Stimulated activated CD8-positive, alpha-beta memory T cell treated with anti-CD3 and anti-CD28 coated beads, Interleukin-4, amount 100 ng/mL, for 4 hours (primary cell): ENCODE results near the gene QRSL1.
"Not testable (repeated sequence)": the region's sequence is repeated elsewhere in the genome, so short reads cannot be mapped to it uniquely, and the experiment has no call there.

ENCODE experiments used
- DNase-seq, 2 donors: peaks; one replicate each; pipeline ENCODE4 v3.0.0-alpha.2; 2020; ENCODE audit warnings: low read depth in 2 of 2, low spot score in 1 of 2

QRSL1 gene

DNA sequence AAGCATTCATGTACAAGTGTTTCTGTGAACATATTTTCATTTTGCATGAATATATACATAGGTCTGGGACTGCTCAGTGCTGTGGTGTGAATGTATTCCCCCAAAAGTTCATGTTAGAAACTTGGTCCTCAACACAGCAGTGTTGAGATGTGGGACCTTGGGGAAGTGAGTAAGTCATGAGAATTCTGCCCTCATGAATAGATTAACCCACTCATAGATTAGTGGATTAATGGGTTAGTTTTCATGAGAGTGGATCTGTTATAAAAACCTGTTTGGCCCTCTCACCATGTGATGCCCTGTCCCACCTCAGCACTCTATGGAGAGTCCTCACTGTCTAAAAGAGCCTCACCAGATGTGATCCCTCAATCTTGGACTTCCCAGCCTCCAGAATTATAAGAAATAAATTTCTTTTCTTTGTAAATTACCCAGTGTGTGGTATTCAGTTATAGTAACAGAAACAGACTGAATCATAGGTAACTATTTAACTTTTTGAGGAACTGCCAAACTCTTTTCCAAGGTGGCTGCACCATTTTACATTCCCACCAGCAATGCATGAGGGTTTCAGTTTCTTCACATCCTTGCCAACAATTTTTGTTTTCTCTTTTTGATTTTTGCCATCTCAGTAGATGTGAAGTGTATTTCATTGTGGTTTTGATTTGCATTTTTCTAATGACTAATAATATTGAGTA is 45.3 kb downstream of the QRSL1 start:
- no peak for DNase-seq

DNA sequence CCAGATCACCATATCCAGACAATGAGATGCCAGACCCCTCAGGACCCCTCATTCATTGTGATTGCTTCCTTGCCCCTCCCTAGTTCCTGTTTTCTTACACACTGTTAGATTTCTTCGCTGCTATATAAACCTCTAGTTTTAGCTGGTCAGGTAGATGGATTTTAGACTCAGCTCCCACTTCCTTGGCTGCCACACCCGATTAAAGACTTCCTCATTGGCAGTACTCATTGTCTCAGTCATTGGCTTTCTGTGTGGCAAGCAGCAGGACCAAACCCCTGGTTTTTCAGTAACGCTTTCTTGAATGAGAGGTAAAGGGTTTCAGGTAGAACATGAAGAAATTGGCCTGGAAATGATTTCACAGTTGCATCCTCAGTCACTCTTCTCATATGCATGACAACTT is 47.9 kb downstream of the QRSL1 start:
- DNase-seq = no peak

DNA sequence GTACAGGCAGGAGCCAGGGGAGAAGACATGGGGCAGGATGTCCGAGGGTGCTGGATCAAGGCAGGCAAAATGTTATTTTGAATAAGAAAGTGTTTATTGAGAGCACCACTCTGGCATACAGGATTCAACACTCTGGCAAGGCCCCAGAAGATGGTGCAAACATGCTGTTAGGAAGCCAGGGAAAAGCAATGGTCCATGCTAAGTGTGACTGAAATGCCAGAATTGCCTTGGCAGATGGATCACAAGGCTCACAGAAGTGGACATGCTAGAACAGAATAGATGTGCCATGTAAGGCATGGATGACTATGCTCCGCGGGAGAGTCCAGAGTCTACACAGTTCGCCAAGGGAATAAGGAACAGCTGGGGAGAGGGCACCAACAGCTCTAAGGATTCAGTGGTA is 54.6 kb downstream of the QRSL1 start:
- no peak for DNase-seq

DNA sequence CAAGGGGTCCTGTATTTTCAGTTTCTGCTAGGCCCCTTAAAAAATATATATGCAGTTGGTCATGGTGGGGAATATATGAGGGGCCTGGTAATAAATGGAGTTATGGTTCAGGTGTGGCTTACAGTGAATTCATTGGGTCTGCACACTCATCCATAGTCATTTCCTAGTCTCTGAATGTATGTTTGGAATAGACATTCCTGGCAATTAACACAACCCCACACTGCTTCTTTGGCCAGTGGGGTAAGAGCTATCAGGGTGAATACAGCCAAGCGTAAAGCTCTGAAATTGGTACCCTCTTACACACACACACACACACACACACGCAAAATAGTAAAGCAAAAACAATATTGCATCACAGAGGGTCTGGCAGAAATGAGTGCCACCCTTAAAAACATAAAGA is 56.5 kb downstream of the QRSL1 start:
- DNase-seq = no peak

DNA sequence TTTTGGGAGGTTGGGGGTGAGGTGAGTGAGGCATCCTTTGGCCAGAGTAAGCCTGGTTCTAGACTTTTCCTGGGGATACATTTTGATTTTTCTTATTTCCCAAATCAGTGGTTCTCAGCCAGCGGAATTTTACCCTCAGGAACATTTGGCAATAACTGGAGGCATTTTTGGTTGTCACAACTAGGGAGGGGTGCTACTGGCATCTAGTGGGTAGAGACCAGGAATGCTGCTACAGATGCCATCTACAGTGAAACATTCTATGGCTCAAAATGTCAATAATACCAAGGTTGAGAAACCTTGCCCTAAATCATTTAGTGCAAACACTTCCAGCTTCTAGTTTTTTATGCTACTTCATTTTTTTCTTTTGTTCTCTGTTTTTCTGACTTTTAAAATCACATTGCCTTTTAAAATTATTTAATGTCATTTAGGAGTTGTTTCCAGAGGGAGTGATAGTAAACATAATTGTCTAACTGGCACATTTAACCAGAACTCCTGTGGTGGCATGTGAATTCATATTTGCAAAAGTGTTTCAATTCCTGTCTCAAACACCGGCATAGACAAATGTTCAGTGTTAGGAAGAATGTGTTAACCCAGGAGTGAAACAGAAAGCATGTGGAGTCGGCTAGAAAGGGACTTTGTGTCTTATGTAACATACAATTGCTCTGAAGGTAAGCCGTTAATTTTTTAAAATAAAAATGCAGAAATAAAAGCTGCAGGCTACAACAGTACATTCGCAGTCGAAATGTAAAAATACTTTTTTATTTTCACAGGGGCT is 59.0 kb downstream of the QRSL1 start:
- no peak for DNase-seq

DNA sequence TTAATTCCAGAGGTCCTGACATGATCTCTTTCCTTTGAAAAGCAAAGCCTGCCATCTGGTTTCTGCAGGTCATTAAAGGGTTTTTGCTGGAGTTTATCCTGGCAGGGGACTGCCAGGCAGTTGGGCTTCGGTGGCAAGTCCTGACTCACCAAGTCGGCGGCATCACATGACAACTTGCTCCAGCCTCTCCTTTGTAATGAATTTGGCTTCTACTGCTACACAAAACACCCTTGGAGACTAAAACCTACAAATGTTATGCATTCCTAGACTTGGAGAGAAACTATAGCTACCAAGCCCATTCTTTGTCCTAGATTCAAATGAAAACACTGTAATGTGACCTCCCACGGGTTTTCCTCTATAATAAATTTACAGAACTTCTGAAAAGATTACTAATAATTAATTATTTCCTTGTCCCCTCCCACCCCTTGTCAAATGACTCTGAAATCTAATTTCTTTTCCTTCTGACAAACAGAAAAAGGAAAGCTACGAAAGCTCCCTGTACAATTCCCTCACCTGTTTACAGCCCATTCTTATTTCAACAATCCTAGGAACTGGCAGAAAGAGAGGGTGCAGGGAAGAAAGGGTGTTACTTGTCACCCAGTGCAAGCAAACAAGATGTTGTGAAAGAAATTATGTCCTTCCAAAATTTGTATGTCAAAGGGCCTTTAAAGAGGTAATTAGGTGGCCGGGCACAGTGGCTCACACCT is 62.9 kb downstream of the QRSL1 start:
- DNase-seq = no peak

DNA sequence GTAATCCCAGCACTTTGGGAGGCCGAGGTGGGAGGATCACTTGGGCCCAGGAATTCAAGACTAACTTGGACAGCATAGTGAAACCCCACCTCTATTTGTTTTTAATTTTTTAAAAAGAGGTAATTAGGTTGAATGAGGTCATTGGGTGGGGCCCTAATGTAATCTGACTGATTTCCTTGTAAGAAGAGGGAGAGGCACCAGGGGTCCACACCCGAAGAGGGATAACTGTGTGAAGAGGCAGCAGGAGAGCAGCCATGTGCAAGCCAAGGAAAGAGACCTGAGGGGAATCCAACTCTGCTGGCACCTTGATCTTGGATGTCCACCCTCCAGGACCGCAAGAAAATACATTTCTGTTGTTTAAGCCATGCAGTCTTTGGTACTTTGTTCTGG is 63.4 kb downstream of the QRSL1 start:
- DNase-seq = no peak

DNA sequence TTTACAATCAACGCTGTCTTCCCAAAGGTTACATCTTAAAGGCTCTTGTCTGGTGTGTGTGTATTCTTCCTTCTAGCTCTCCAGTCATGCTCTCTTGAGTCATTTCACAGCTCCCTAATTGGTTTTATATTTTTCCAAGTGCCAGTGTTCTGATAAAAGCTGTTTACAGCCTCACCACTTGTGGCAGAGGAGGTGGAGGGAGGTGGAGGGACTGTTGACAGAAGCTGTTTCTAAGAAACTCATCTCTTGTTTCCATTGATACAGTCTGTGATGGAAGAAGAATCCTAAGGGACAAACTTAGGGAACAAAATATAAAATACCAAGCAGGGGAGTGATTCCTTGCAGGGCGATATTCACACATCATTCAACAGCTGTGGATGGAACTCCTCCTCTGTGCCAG is 64.0 kb downstream of the QRSL1 start:
- no peak for DNase-seq

DNA sequence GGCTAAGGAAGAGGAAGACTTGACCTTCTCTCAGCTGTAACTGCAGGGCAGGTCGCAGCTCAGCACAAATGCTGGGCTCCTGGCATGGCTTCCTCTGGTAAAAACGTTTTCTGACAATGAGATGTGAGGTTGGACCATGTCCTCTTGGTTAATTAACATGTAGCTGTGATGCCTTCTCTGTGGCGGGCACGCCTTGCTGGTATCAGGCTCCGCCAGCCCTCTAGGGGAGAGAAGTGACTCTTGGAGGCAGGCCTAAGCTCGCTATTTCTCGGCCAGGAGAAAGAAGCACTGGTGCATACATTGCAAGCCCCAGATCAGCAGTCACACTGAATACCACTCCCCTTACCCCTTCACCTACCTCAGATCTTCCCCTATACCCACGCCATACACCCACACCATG is 65.0 kb downstream of the QRSL1 start:
- no peak for DNase-seq

DNA sequence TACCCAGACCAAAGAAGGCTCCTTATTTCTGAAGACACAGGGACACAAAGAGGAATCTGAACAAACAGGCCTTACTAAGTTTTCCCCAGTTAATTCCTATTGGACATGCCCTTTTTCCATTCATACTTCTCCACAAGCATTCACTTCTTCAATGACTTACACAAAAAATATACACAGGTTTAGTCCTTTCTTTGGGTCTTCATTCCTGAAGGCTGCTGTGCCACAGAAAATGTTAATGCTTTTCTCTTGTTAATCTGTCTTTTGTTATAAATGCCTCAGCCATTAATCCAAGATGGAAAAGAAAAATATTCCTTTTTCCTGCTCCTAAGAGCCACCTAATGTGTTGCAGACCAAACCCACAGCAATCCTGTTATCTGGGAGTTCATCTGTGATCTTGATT is 71.2 kb downstream of the QRSL1 start:
- DNase-seq = no peak

DNA sequence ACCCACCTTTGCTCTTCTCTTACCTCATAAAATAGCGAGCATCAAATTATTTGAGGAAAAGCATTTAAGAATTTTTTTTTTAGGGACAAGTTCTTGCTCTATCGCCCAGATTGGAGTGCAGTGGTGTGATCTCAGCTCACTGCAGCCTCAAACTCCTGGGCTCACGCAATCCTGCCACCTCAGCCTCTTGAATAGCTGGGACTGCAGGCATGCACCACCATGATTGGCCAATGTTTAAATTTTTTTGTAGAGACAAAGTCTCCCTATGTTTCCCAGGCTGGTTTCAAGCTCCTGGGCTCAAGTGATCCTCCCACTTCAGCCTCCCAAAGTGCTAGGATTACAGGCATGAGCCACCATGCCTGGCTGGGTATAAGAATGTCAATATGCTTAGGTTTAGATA is 71.8 kb downstream of the QRSL1 start:
- DNase-seq = not testable (repeated sequence)

DNA sequence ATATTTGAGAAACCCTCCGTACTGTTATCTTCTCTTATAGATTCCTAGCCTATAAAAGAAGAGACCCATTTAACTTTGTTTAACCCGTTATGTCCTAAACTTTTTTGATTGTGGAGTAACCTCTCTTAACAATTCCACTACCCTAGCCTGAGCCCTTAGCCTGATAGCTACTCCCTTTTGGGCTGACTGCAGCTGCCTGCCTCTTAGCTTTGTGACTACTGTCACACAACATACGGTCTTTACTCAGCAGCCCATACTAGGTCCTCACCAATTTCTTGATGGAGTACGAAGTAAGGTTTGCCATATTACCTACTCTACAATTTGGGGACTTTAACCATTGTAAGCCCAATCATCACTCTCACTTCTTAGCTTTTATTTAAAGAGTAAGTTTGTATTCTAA is 72.7 kb downstream of the QRSL1 start:
- DNase-seq = no peak

DNA sequence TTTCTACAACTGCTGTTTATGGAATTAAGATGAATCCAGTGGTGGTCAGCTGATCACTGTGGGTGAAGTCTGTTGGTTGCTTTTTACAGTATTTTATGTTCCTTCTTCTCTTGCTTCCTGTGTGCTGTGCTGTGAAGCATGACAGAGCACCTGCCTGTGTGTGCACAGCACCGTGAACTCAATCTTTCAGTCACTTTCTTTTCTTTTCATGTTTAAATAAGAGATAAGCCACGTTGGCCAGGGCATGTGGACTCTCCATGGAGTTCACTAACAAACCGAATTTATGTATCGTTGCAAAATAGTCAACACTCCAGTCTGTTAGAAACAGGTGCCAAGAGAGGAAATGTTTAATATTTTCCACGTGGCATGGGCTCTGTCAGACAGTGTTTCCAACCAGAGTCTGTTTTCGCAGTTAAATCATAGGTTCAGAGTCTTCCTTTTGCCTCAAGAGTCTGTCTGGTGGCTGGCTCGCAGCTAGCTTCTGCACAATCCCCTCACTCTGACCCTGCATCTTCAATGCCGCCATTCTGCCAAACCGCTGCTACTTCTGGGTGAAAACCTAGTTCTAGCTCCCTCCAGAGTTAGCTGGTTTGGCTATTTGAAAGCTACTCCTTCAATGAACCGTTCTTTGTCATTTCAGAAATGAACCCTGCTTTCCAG is 73.2 kb downstream of the QRSL1 start:
- DNase-seq = no peak

DNA sequence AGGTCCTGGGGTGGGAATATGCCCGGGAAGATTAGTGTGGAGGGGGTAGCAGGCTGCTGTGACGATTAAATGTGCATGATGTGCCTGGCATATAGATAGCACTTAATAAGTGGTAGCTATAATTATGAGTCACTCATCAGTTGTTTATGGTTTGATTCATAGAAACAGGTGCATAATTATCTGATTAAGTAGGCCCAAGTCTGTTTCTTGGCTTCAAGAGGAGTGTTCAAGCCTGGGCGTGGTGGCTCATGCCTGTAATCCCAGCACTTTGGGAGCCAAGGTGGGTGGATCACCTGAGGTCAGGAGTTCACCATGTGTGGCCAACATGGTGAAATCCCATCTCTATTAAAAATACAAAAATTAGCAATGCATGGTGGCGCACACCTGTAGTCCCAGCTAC is 74.9 kb downstream of the QRSL1 start:
- no peak for DNase-seq

DNA sequence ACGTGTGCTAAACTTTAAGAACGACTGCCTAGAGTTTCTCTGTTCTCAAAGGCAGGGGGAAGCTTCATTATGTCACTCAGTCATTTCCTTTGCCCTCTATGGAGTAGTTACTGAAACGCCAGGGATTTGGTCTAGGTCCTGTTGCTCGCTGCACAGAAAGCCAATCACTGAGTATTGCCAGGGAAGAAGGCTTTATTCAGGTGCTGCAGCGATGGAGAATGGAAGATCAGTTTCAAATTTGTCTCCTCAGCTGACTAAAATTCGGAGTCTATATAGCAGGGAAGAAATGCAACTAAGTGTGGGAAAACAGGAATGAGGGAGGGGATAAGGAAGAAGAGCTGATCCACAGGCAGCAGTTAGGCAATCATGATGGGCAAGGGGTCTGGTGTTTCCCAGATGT is 75.8 kb downstream of the QRSL1 start:
- no peak for DNase-seq

DNA sequence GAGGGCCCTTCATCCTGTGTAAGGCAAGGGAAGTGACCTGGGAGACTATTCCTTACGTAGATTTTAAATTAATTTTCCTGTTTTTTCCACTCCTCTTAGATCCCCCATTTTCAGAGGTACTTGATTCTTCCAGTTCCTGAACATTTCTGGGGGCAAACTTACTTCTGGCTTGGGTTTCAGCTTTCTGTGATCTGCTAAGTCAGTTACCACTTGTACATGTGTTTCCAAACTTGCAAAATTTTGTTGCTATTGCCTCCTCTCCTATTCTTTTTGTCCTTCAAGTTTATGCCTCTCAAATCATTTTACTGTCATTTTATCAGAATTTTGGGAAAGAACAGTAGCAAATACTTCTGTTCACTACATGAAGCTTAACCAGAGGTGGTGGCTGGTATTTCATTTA is 81.2 kb downstream of the QRSL1 start:
- no peak for DNase-seq

DNA sequence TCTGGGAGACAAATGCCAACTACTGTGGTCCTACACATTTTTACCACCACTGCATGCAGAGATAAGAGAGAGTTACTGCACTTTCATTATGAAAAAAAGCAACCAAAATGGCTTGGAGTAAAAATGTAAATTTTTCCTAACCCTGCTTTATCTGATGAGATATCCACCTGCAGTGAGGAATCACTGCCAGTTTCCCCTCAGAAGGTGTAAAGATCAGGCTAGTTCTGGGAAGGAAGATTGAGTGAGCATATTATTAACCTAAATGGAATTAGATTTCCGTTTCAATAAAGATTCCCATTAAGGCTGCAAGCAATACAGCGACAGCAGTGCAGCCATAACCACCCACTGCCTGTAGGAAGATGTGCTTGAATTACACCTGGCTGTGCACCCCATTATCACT is 84.9 kb downstream of the QRSL1 start:
- no peak for DNase-seq

DNA sequence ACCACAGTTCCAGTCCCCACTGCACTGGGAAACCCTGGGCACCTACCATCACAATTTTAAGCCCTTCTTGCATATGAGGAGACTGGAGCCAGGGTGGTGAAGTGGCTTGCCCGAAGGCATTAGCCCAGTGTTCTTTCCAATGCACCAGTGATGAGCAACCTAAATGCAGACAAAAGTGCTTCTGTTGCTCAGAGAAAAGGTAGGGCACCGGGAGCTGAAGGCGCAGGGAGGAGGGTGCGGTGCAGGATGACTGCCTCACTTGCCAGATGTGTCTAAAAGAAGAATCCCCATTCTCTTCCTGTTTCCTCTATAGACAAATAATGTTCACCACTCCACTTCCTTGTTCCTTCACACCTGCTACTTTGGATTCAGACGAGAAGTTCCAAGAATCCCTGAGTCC is 86.5 kb downstream of the QRSL1 start:
- no peak for DNase-seq

DNA sequence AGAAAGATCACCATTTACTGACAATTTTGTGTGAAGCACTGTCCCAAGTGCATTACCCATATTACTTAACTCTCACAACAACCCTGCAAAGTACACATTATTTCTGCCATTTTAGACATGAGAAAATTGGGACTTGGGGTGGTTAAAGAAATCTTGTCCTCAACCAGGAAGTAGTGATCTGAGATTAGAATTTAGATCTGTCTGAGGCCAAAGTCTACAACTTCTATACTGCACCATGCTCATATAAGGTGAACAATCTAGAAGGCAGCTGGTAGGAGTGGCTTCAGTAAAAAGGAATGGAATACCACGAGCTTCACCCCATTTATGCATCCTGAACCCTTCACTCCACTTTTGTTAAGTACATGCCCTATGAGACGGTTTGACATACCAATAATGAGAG is 87.6 kb downstream of the QRSL1 start:
- no peak for DNase-seq
